ENCODE data around the gene LSAMP. TPM values are rescaled to one million over a fixed set of nuclear protein-coding genes. Genes with fewer than 3 reads are reported as not detected.

Gene LSAMP
- total RNA-seq, 1 donor from 2014 or later, result 0.11 TPM

- no peaks in the 10 kb centered on the region for H3K9me3 ChIP-seq
- intact Hi-C loops (cut with DNase I), result no loop called here
- H3K27me3 ChIP-seq, result no peaks in the 10 kb centered on the region
- no peaks in the 10 kb centered on the region for H3K4me1 ChIP-seq
- H3K27ac ChIP-seq, result no peak overlapping the region
- DNase-seq (ENCODE audit: low spot score in 2 of 2), result no peak
- no peaks in the 10 kb centered on the region for H3K36me3 ChIP-seq
- no peak overlapping the region for H3K4me3 ChIP-seq
- TF ChIP-seq, protein P1, sequence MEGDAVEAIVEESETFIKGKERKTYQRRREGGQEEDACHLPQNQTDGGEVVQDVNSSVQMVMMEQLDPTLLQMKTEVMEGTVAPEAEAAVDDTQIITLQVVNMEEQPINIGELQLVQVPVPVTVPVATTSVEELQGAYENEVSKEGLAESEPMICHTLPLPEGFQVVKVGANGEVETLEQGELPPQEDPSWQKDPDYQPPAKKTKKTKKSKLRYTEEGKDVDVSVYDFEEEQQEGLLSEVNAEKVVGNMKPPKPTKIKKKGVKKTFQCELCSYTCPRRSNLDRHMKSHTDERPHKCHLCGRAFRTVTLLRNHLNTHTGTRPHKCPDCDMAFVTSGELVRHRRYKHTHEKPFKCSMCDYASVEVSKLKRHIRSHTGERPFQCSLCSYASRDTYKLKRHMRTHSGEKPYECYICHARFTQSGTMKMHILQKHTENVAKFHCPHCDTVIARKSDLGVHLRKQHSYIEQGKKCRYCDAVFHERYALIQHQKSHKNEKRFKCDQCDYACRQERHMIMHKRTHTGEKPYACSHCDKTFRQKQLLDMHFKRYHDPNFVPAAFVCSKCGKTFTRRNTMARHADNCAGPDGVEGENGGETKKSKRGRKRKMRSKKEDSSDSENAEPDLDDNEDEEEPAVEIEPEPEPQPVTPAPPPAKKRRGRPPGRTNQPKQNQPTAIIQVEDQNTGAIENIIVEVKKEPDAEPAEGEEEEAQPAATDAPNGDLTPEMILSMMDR (IDR thresholded peaks at IDR 0.05), result no peak
Measured at GRCh38 chr3:116070061-116070460, 375.2 kb downstream of the LSAMP start.

- Histone ChIP-seq H3K4me1 (no peaks in the 10 kb centered on the region), H3K9me3 (no peaks in the 10 kb centered on the region), H3K27ac (no peak overlapping the region), H3K27me3 (no peaks in the 10 kb centered on the region), H3K4me3 (no peak overlapping the region), H3K36me3 (no peaks in the 10 kb centered on the region)
- DNase-seq (ENCODE audit: low spot score in 2 of 2), result no peak
- intact Hi-C loops (cut with DNase I), result no loop called here
- TF ChIP-seq, protein P1 (IDR thresholded peaks at IDR 0.05), result no peak
Measured at GRCh38 chr3:116069024-116069423, 376.3 kb downstream of the LSAMP start.

GRCh38 chr3:116067326-116067725, 378.0 kb downstream of the LSAMP start:
- TF ChIP-seq, protein P1 (IDR thresholded peaks at IDR 0.05), result no peak
- intact Hi-C loops (cut with DNase I), result no loop called here
- no peak overlapping the region for H3K4me3 ChIP-seq

GRCh38 chr3:116065501-116065900, 379.8 kb downstream of the LSAMP start:
- H3K4me1 ChIP-seq, result no peaks in the 10 kb centered on the region
- no peaks in the 10 kb centered on the region for H3K27me3 ChIP-seq
- H3K4me3 ChIP-seq, result no peak overlapping the region
- no peaks in the 10 kb centered on the region for H3K9me3 ChIP-seq
- intact Hi-C loops (cut with DNase I), result no loop called here
- TF ChIP-seq, protein P1 (IDR thresholded peaks at IDR 0.05), result no peak
- DNase-seq (ENCODE audit: low spot score in 2 of 2), result no peak
- no peaks in the 10 kb centered on the region for H3K36me3 ChIP-seq
- H3K27ac ChIP-seq, result no peak overlapping the region

More at GRCh38 chr3:116067326-116067725, 378.0 kb downstream of the LSAMP start:
- Histone ChIP-seq H3K27ac (no peak overlapping the region), H3K36me3 (no peaks in the 10 kb centered on the region), H3K4me1 (no peaks in the 10 kb centered on the region), H3K9me3 (no peaks in the 10 kb centered on the region), H3K27me3 (no peaks in the 10 kb centered on the region)
- DNase-seq (ENCODE audit: low spot score in 2 of 2), result no peak

DNA sequence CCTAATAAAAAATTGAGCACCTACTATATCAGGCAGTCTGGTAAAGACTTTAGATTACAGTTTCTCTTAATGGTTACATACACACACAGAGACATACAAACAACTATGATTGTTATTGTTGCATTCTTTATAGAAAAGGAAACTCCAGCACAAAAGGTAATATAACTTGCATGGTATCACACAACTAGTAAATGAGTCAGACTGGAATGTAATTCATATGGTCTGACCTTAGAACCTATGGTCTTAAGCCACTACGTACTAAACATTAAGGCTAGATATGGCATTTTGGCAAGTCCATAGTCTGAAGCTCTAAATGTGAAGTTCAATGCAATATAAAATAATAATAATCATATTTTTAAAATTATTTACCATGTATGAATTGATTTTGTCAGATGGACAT, 380.6 kb downstream of the LSAMP start:
- TF ChIP-seq, protein P1 (IDR thresholded peaks at IDR 0.05), result no peak
- no peaks in the 10 kb centered on the region for H3K27me3 ChIP-seq
- no peak overlapping the region for H3K27ac ChIP-seq
- intact Hi-C loops (cut with DNase I), result no loop called here
- H3K4me1 ChIP-seq, result no peaks in the 10 kb centered on the region
- H3K4me3 ChIP-seq, result no peak overlapping the region
- DNase-seq (ENCODE audit: low spot score in 2 of 2), result no peak
- no peaks in the 10 kb centered on the region for H3K9me3 ChIP-seq
- H3K36me3 ChIP-seq, result no peaks in the 10 kb centered on the region

Measured in ascending aorta (tissue), 2 donors.